Measurements from ENCODE around the gene TTLL7. TPM values are rescaled to one million over a fixed set of nuclear protein-coding genes. Genes with fewer than 3 reads are reported as not detected.
"Not testable (repeated sequence)": the region's sequence is repeated elsewhere in the genome, so short reads cannot be mapped to it uniquely, and the experiment has no call there.

TTLL7 gene
- total and polyA plus RNA-seq, 9 donors: 2.0 to 21.8 (median 2.8) TPM

GRCh38 chr1:83996191-83996590 lies 2.7 kb downstream of the TTLL7 start:
- H3K9me3 ChIP-seq: no peaks in the 10 kb centered on the region
- no peaks in the 10 kb centered on the region for H3K36me3 ChIP-seq
- no peak for DNase-seq
- 69 to 78% (median 71%) methylated on average over 2 of the region's 2 CpGs for WGBS, 3 donors
- no peak overlapping the region for H3K27ac ChIP-seq
- H3K4me3 ChIP-seq: no peak overlapping the region
- intact Hi-C loops (cut with DNase I): no loop called here
- H3K27me3 ChIP-seq: no peaks in the 10 kb centered on the region
- TF ChIP-seq EP300 (IDR thresholded peaks at IDR 0.05) (no peak), CTCF (IDR thresholded peaks at IDR 0.05) (no peak), POLR2A (IDR thresholded peaks at IDR 0.05) (no peak)
- H3K4me1 ChIP-seq (ENCODE audit: insufficient read depth): peaks cover 2% of the 10 kb centered on the region

- intact Hi-C loops (cut with DNase I): no loop called here
- TF ChIP-seq EP300 (IDR thresholded peaks at IDR 0.05): no peak
- no peak for TF ChIP-seq CTCF (IDR thresholded peaks at IDR 0.05)
- no peak for TF ChIP-seq POLR2A (IDR thresholded peaks at IDR 0.05)
- no peaks in the 10 kb centered on the region for H3K27me3 ChIP-seq
- no peak overlapping the region for H3K27ac ChIP-seq
- H3K9me3 ChIP-seq: no peaks in the 10 kb centered on the region
- peaks cover 2% of the 10 kb centered on the region for H3K4me1 ChIP-seq (ENCODE audit: insufficient read depth)
- WGBS, 3 donors: 91 to 96% (median 93%) methylated on average over 1 of the region's 1 CpG
- H3K4me3 ChIP-seq: no peak overlapping the region
- H3K36me3 ChIP-seq: no peaks in the 10 kb centered on the region
- no peak for DNase-seq
Measured at GRCh38 chr1:83995649-83996048, 3.3 kb downstream of the TTLL7 start.

GRCh38 chr1:83994111-83994510 lies 4.8 kb downstream of the TTLL7 start:
- Histone ChIP-seq H3K4me3 (no peak overlapping the region), H3K36me3 (no peaks in the 10 kb centered on the region), H3K4me1 (ENCODE audit: insufficient read depth) (peaks cover 2% of the 10 kb centered on the region), H3K27ac (no peak overlapping the region), H3K9me3 (no peaks in the 10 kb centered on the region), H3K27me3 (no peaks in the 10 kb centered on the region)
- intact Hi-C loops (cut with DNase I): no loop called here
- DNase-seq: no peak
- WGBS, 3 donors: 68 to 80% (median 73%) methylated on average over 1 of the region's 1 CpG
- TF ChIP-seq EP300 (IDR thresholded peaks at IDR 0.05): no peak

GRCh38 chr1:83990734-83991133 lies 8.2 kb downstream of the TTLL7 start:
- no peak overlapping the region for H3K4me3 ChIP-seq
- no peak for DNase-seq
- no peak overlapping the region for H3K27ac ChIP-seq
- intact Hi-C loops (cut with DNase I): no loop called here
- H3K4me1 ChIP-seq (ENCODE audit: insufficient read depth): no peaks in the 10 kb centered on the region
- WGBS, 3 donors: 87 to 95% (median 93%) methylated on average over 2 of the region's 2 CpGs
- H3K27me3 ChIP-seq: no peaks in the 10 kb centered on the region
- TF ChIP-seq EP300 (IDR thresholded peaks at IDR 0.05) (no peak), POLR2A (IDR thresholded peaks at IDR 0.05) (no peak)
- H3K9me3 ChIP-seq: no peaks in the 10 kb centered on the region
- no peaks in the 10 kb centered on the region for H3K36me3 ChIP-seq

- TF ChIP-seq CTCF (IDR thresholded peaks at IDR 0.05) (no peak), POLR2A (IDR thresholded peaks at IDR 0.05) (no peak), EP300 (IDR thresholded peaks at IDR 0.05) (no peak)
- Histone ChIP-seq H3K27me3 (no peaks in the 10 kb centered on the region), H3K27ac (no peak overlapping the region), H3K9me3 (no peaks in the 10 kb centered on the region), H3K36me3 (no peaks in the 10 kb centered on the region), H3K4me3 (no peak overlapping the region), H3K4me1 (ENCODE audit: insufficient read depth) (no peaks in the 10 kb centered on the region)
- WGBS, 3 donors: 91 to 94% (median 93%) methylated on average over 3 of the region's 3 CpGs
- no peak for DNase-seq
- intact Hi-C loops (cut with DNase I): no loop called here
Measured at GRCh38 chr1:83985048-83985447, 13.9 kb downstream of the TTLL7 start.

- H3K4me3 ChIP-seq; H3K27ac ChIP-seq; H3K27me3 ChIP-seq; H3K36me3 ChIP-seq; H3K4me1 ChIP-seq (ENCODE audit: insufficient read depth); intact Hi-C loops (cut with DNase I); DNase-seq; H3K9me3 ChIP-seq: not testable (repeated sequence)
- whole genome bisulfite sequencing, 3 donors: 94 to 96% (median 96%) methylated on average over 1 of the region's 1 CpG
Measured at GRCh38 chr1:83983918-83984317, 15.0 kb downstream of the TTLL7 start.

All from ovary (tissue), 9 donors.